GM19193 (cell line): ENCODE measurements around the gene PTPRJ.
A peak's percentile ranks its signal among the peaks of the same experiment; 100 is the strongest.

Experiments used
- POLR2A ChIP-seq: IDR thresholded peaks from 4 replicates; pipeline ENCODE4 v1.6.1; 2011; ENCODE audit not compliant: insufficient read depth, insufficient read length; ENCODE audit errors: extremely low read depth

The PTPRJ gene

DNA sequence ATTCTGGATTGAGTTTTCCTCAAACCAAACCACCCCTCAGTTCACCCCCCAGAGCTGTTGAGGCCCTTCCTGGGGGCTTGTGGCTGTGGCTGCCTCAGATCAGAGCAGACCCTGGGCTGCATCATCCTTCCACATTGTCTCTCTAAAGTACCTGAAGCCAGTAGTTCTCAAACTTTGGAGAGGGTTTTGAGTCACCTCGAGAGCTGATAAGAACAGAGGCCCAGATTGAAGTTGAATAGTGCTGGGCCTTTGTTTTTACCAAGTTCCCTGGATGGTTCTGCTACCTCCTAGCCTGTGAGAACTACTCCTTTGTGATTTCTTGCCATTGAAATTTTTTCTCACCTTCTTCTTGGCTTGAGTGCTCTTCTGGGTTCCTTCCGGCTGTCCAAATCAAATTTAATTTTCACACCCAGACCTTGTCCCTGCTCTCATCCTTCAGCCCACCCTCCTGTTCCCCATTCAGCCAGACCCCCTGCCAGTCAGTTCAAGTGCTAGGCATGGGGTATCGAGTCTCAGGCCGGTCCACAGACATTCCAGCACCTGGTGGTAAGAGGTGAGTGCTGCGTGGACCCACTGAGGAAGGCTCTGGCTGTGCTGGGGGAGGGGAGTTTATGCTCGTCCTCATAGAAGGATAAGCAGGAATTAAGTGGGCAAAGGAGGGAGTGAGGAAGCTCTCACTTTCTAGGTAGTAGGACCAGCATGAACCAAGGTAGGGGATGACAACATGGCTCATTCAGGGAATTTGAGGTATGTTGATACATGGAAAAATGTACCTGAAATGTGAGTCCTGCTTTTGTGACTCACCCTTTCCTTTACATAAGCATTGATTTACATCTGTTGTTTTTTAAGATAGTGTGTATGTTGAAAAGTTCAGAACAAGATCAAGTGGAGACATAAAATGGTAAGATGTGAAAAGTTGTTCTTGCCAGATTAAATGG is 116.5 kb downstream of the PTPRJ start:
- TF ChIP-seq POLR2A: no peak

DNA sequence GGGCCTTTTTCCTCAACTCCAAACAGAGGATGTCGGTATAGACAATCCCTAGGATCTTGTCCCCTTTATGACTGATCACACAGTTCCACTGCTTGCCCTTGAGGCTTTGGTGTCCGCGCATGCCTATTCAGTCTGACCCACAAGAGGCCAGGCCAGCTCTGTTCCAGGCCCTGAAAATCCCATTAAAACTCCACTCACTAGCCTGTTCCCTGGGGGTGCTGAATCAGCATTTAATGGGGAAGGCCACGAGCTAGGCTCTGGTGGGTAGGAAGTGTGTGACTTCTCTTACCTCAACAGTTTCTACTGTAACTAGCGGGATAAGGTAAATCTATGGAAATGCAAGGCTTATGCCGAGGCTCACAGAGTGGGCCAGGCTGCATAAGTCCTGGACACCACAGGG is 117.7 kb downstream of the PTPRJ start:
- TF ChIP-seq POLR2A: no peak

DNA sequence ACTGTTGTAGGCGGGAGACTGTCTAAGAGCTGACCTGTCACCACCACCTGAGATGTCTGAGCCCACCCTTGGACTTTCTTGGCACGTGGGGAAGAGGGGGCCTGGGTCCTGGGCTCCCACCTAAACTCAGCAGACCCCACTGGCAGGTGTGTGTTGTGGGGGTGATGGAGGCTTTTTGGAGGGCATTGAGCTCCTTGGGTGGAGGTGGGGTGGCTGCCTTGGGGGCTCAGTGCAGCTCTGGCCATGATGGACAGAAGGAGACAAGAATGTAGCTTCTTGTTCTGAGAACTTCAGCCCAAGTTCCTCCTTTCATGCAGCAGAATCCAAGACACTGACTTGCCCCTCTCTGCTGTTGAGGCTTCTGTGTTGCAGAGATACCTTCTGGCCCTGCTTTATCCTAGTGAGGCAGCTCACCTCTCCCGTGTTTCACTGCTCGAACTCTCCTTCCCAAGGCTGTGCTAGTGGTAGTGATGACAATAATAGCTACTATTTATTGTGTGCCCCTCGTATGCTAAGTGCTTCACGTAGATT is 119.6 kb downstream of the PTPRJ start:
- no peak for TF ChIP-seq POLR2A

DNA sequence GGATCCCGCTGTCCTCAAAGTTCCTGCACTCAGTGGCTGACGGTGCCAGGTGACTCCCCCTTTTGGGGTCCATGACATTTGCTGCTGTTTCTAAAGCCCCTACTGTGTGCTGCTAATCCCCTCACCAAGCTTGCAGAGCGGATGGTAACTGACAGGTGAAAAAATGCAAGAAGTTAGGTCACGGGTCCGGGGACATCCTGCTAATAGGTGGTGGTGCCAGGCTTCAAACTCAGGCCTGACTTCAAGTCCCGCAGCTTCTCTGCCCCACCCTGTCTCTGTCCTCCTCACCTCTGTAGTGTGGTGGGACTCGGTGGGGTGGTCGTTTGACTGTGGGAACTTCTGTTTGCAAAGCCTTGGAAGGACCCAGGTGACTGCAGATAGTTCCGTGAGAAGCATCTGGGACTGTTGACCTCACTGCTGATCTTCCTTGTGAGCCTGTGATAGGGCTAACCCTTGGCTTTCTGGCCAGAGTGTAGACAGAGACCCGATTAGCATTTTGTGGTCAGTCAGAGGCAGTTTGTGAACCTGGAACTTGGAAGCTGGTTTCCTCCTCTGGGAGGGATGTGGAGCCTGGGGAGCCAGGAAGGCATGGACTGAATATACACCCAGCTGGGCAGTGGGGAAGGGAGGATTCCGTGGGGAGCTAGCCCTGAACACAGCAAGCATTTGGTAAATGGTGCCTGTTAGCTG is 120.8 kb downstream of the PTPRJ start:
- no peak for TF ChIP-seq POLR2A

DNA sequence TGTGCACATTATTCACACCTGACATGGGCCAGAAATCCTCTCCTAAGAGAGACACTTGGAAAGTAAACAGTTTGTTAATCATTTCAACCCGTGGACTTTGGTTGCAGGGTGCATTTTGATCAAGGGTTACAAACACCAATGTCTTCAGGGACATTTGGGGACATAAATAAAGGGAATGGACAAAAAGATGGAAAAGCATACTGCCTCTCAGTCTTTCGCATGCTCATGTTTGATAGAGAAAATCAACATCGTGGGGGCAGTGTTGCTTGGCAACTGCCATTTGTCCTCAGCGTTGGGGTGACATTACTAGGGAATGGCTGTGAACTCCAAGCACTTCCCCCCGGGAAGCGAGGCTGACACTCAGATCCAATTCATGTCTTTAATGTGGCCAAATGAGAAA is 121.6 kb downstream of the PTPRJ start:
- TF ChIP-seq POLR2A: no peak

DNA sequence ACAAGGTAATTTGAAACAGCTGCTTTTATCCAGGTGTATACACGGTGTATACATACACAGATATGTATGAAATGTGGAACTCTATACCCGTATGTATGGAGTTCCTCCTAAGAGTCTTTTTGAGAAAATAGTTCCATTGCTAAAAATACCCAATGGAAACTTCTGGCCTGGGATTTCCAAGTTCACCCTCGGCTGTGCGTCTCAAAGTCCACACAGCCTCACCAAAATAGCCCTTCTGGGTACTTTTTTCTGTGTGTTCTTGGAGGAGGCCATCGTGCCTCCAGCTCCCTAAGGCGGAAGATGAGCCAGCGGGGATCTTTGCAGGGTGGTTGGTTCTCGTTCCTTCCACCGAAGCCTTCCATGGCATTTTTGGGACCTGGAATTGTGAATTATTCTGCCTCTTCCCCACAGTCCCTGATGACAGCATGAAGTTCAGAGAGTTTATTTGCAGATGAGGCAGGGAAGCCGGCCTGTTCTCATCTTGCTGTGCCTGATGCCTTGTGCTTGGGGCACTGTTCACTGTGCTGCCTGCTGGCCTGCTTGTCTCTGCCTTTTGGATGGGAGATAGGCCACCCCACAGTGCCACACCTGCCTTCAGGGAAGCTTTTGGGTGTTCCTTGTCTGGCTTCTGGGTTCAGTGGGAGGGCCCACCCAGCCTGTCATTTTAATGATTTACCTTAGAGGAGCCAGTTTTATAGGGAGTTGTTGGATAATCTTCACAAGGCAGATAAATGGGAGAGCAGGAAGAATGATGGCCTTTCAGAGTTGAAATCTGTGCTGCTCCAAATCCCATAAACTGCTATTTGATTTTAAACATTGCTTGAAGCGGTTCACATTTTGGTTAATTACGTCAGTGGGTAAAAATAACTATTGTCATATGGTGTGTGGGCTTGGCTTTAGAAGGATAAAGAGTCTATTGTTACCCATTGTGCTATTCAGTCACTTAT is 123.5 kb downstream of the PTPRJ start:
- TF ChIP-seq POLR2A: no peak

DNA sequence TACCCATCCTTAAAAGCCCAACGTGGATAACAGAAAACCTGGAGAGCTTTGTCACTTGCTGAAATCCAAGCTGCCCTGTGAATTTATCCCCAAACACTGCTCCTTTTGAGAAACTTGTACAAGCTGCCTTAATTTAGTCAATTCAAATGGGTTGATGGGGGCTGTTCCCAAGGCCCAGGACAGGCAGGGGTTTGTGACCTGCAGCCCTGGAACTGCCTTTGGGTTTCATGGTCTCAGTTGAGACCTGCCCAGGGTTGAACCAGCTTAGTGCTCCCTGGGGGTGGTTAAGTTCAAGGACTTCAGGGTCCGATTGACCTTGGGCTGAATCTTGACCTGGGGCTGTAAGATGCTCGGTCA is 124.2 kb downstream of the PTPRJ start:
- TF ChIP-seq POLR2A: no peak

DNA sequence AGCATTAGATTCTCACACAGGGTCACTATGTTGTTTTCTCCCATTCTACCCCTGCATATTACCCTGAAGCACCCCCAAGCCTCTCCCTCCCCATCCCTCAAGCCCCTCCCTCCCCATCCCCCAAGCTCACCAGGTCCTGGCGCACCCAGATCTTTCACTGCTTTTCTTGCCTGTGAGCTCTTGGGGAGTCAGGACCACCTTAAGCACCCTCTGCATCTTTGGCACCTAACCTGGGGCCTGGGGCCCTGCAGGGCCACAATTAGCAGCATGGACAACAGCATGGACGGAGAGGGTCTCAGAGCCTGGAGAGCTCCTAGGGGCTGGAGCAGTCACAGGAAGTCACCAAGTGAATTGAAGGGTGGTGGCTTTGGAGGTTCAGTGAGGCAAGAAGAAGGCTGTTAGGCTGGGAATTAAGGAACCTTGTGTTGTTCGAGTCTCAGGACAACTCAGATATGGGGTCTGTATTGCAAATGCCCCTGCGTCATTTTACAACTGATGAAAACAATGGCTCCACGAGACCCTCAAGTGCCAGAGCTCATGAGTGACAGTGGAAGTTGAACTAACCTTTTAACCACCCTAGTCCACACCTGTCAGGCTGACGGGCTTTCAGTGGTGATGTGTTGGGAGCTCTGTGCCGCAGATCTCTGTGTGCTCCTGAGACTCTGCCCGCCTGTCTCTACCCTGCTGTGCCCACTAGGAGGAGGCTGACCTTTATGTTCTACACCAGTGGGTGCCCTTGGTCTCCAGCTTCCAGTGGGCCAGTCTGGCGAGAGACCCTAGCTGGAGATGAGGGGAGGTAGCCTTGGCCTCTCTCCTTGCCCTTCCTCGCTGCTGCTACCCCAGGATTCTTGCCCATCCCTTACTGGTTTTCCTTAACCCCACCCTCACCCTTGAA is 125.0 kb downstream of the PTPRJ start:
- no peak for TF ChIP-seq POLR2A

DNA sequence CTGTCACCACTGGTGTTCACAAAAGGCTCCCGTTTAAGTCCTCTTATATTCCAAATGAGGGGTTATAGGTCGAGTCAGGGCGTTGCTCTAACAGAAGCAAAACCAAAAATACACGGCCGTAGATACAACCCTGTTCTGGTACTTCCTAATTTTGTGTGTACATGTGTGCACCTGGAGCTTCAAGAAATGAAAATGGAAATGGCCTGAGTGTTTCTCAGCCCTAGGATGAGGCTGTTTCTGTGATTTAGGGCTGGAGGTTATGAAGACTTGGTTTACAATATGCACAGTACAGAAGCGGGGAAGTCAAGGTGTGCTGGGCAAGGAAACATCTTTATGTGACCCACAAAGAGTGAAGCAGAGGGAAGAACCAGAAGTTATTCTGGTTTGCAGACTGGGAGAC is 125.8 kb downstream of the PTPRJ start:
- TF ChIP-seq POLR2A: no peak

DNA sequence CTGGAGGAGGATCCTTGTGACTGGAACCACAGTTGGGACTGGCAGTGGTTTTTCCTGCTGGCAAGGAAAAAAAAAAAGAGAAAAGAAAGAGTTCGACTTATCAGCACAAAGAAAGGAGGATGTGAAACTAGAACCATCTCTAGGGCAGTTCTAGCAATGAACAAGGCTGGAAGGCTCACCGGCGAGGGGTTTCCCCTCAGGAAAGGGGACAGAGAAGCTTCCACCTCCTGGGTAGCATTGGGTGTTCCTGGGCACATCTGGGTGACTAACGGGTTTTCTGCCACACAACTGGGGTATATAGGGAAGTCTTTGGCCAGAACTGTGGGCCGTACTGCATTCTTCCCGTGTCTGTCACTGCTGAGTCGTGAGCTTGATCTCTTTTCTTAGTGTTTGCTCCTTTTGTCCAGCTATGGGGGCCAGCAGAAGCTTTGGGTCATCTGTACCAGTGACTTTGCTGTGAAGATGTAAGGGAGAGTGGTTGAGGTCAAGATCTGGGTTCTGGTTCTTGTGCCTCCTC is 126.9 kb downstream of the PTPRJ start:
- no peak for TF ChIP-seq POLR2A

DNA sequence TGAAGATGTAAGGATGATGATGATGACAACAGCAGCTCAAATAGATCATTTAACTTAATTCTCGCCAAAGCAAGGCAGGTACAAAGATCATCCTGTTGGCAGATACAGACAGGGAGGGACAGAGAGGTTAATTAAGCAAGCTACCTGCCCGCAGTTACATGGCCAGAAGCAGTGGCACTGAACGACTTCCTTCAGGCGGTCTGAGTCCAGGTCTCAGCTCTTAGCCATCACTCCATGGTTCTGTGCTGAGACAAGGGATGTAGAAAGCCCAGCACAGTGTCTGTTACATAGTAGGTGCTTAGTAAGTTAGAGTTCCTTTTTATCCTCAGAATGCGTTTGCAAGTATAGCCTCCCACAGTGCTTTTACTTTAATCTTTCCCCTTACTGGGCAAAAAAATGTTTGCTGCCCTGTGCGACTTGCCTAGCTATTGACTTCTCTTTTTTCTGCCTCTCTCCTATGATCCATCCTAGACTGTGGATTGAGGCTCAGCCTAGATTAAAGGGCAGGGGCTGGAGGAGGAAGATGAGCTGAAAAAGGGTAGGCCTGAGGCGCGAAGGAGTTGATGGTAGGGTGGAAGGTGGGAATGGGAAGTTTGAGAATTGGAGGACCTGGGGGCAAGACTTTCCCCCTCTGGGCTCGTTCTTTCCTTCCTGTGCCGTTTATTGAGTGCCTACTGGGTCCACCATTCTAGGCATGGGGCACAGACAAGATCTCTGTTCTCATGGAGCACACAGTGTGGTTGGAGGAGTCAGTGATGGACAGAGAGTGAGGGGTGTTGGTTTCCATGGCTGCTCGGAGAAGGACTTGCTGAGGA is 128.1 kb downstream of the PTPRJ start:
- TF ChIP-seq POLR2A: peak; percentile 27

DNA sequence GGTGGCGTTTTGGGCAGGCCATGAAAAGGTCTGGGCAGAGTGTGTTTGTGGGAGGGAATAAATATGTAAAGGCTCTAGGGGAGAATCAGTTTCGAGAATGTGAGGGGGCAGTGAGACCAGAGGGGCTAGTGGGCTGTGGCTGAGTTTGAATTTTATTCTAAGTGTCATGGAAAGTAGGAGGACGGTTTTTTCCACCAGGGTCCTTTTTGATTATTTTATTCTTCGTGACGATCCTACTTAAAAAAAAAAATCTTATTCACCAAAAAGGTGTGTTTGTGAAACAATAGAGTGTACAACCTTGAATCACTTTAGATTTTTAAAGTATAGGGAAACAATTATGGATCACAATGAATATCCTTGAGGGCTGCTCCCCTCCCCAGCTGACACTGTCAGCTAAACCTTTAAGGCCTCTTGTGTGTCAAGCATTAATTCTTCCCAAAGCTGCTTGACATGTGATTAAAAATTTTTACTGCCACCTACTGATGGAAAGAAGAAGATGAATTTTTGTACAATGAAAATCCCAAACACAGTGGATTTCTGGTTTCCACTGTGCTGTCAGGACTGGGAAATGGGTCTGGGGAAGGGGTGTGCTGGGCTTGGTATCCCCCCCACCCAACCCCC is 128.8 kb downstream of the PTPRJ start:
- no peak for TF ChIP-seq POLR2A

DNA sequence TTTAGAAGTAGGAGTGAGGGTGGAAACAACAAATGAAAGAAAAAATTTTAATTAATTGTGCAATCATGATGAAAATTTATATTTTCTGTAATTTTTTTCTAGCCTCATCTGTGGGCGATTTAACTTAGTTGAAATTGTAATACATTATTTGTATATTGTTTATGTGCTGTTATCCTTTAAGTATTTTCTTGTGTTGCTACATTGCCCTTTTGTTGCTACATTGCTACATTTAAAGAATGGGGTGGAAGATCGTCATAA is 130.1 kb downstream of the PTPRJ start:
- TF ChIP-seq POLR2A: no peak
